Rectal smooth muscle tissue (tissue), 1 donor: ENCODE data around the gene ARHGEF6.

Source experiments
- H3K27ac ChIP-seq: one replicate; pipeline ENCODE4 v1.7.0; 2013; ENCODE audit warnings: low read depth, low read length, inconsistent platforms
- H3K27me3 ChIP-seq: one replicate; pipeline ENCODE4 v1.7.0; 2013; ENCODE audit warnings: low read length; ENCODE audit not compliant: control insufficient read depth, insufficient read depth
- H3K36me3 ChIP-seq: one replicate; pipeline ENCODE4 v1.7.0; 2013; ENCODE audit warnings: low read length; ENCODE audit not compliant: control insufficient read depth, insufficient read depth
- H3K4me1 ChIP-seq: one replicate; pipeline ENCODE4 v1.7.0; 2013; ENCODE audit warnings: low read length; ENCODE audit not compliant: control insufficient read depth, insufficient read depth
- H3K4me3 ChIP-seq: one replicate; pipeline ENCODE4 v1.7.0; 2013; ENCODE audit warnings: low read length
- H3K9ac ChIP-seq: one replicate; pipeline ENCODE4 v1.7.0; 2013; ENCODE audit warnings: low read length

ARHGEF6 gene

GRCh38 chrX:136697156-136697555 lies 83.6 kb downstream of the ARHGEF6 start:
- H3K4me1 ChIP-seq = no peaks in the 10 kb centered on the region
- no peak overlapping the region for H3K9ac ChIP-seq
- no peak overlapping the region for H3K27ac ChIP-seq
- H3K36me3 ChIP-seq = no peaks in the 10 kb centered on the region
- no peak overlapping the region for H3K4me3 ChIP-seq
- H3K27me3 ChIP-seq = no peaks in the 10 kb centered on the region

GRCh38 chrX:136694431-136695087 lies 86.2 kb downstream of the ARHGEF6 start:
- no peak overlapping the region for H3K27ac ChIP-seq
- H3K36me3 ChIP-seq = no peaks in the 10 kb centered on the region
- H3K4me3 ChIP-seq = no peak overlapping the region
- no peaks in the 10 kb centered on the region for H3K27me3 ChIP-seq
- no peak overlapping the region for H3K9ac ChIP-seq
- H3K4me1 ChIP-seq = no peaks in the 10 kb centered on the region

GRCh38 chrX:136692271-136692670 lies 88.5 kb downstream of the ARHGEF6 start:
- no peak overlapping the region for H3K4me3 ChIP-seq
- H3K4me1 ChIP-seq = no peaks in the 10 kb centered on the region
- H3K36me3 ChIP-seq = no peaks in the 10 kb centered on the region
- no peak overlapping the region for H3K27ac ChIP-seq
- no peak overlapping the region for H3K9ac ChIP-seq
- no peaks in the 10 kb centered on the region for H3K27me3 ChIP-seq

- Histone ChIP-seq H3K4me3 (no peak overlapping the region), H3K36me3 (no peaks in the 10 kb centered on the region), H3K27me3 (no peaks in the 10 kb centered on the region), H3K4me1 (no peaks in the 10 kb centered on the region), H3K27ac (no peak overlapping the region), H3K9ac (no peak overlapping the region)
Measured at GRCh38 chrX:136691028-136691809, 89.5 kb downstream of the ARHGEF6 start.

GRCh38 chrX:136689436-136689835 lies 91.3 kb downstream of the ARHGEF6 start:
- Histone ChIP-seq H3K4me1 (no peaks in the 10 kb centered on the region), H3K27me3 (no peaks in the 10 kb centered on the region), H3K9ac (no peak overlapping the region), H3K27ac (no peak overlapping the region), H3K36me3 (peaks cover 2% of the 10 kb centered on the region), H3K4me3 (no peak overlapping the region)

GRCh38 chrX:136687457-136687856 lies 93.3 kb downstream of the ARHGEF6 start:
- H3K4me3 ChIP-seq = no peak overlapping the region
- H3K36me3 ChIP-seq = peaks cover 2% of the 10 kb centered on the region
- H3K9ac ChIP-seq = no peak overlapping the region
- no peaks in the 10 kb centered on the region for H3K4me1 ChIP-seq
- no peak overlapping the region for H3K27ac ChIP-seq
- H3K27me3 ChIP-seq = no peaks in the 10 kb centered on the region

GRCh38 chrX:136684120-136684519 lies 96.6 kb downstream of the ARHGEF6 start:
- H3K4me1 ChIP-seq = no peaks in the 10 kb centered on the region
- H3K9ac ChIP-seq = no peak overlapping the region
- peaks cover 2% of the 10 kb centered on the region for H3K36me3 ChIP-seq
- no peak overlapping the region for H3K4me3 ChIP-seq
- H3K27ac ChIP-seq = no peak overlapping the region
- no peaks in the 10 kb centered on the region for H3K27me3 ChIP-seq

GRCh38 chrX:136679531-136679930 lies 101.2 kb downstream of the ARHGEF6 start:
- no peak overlapping the region for H3K27ac ChIP-seq
- no peak overlapping the region for H3K4me3 ChIP-seq
- no peaks in the 10 kb centered on the region for H3K36me3 ChIP-seq
- no peaks in the 10 kb centered on the region for H3K4me1 ChIP-seq
- H3K27me3 ChIP-seq = no peaks in the 10 kb centered on the region
- H3K9ac ChIP-seq = no peak overlapping the region

GRCh38 chrX:136674270-136674985 lies 106.3 kb downstream of the ARHGEF6 start:
- no peaks in the 10 kb centered on the region for H3K4me1 ChIP-seq
- H3K27ac ChIP-seq = no peak overlapping the region
- no peak overlapping the region for H3K9ac ChIP-seq
- no peaks in the 10 kb centered on the region for H3K27me3 ChIP-seq
- no peak overlapping the region for H3K4me3 ChIP-seq
- H3K36me3 ChIP-seq = no peaks in the 10 kb centered on the region

- Histone ChIP-seq H3K4me1 (no peaks in the 10 kb centered on the region), H3K4me3 (no peak overlapping the region), H3K27me3 (no peaks in the 10 kb centered on the region), H3K9ac (no peak overlapping the region), H3K27ac (no peak overlapping the region), H3K36me3 (no peaks in the 10 kb centered on the region)
Measured at GRCh38 chrX:136671006-136671610, 109.6 kb downstream of the ARHGEF6 start.

- Histone ChIP-seq H3K27ac (no peak overlapping the region), H3K4me3 (no peak overlapping the region), H3K4me1 (no peaks in the 10 kb centered on the region), H3K27me3 (no peaks in the 10 kb centered on the region), H3K9ac (no peak overlapping the region), H3K36me3 (no peaks in the 10 kb centered on the region)
Measured at GRCh38 chrX:136667446-136668168, 113.1 kb downstream of the ARHGEF6 start.

- Histone ChIP-seq H3K4me3 (no peak overlapping the region), H3K27me3 (no peaks in the 10 kb centered on the region), H3K4me1 (no peaks in the 10 kb centered on the region), H3K9ac (no peak overlapping the region), H3K27ac (no peak overlapping the region), H3K36me3 (no peaks in the 10 kb centered on the region)
Measured at GRCh38 chrX:136666088-136666487, 114.6 kb downstream of the ARHGEF6 start.
